ENCODE results near the gene AQP3.

DNA sequence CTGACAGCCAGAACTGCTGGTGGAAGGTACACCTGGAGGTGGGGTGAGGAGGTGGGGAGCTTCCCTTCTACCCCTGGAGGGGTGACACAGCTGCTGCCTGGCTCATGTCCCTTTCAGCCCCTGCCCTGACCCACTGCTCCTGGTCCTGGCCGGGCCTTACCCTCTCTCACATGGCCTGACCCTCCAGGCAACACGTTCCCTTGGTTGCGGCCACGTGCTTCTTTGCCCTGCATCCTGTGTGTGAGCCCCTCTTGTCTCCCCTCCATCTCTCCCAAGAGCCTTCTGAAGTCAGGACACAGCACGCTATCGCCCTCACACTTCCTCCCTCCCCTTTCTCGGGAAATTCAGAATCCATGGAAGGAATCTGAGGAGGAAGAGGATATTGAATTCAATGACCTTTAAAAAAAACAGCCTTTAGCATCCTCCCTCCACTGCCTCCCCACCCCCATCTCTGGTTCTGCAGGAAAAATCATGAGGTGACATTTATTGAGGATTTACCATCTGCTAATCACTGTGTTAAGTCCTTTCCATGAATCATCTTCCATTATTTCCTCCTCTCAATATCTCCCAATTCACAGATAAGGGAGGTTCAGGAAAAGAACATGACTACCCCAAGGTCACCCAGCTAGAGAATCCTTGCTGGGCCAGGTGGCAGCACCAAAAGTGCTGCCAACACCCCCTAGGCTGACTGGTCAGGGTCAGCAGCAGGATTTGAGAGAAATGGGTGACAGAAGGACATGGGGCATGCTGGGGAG, 8.3 kb downstream of the AQP3 start:
- TF ChIP-seq POLR2A (IDR thresholded peaks at IDR 0.05) = no peak
- TF ChIP-seq, protein P1, sequence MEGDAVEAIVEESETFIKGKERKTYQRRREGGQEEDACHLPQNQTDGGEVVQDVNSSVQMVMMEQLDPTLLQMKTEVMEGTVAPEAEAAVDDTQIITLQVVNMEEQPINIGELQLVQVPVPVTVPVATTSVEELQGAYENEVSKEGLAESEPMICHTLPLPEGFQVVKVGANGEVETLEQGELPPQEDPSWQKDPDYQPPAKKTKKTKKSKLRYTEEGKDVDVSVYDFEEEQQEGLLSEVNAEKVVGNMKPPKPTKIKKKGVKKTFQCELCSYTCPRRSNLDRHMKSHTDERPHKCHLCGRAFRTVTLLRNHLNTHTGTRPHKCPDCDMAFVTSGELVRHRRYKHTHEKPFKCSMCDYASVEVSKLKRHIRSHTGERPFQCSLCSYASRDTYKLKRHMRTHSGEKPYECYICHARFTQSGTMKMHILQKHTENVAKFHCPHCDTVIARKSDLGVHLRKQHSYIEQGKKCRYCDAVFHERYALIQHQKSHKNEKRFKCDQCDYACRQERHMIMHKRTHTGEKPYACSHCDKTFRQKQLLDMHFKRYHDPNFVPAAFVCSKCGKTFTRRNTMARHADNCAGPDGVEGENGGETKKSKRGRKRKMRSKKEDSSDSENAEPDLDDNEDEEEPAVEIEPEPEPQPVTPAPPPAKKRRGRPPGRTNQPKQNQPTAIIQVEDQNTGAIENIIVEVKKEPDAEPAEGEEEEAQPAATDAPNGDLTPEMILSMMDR (IDR thresholded peaks at IDR 0.05) = no peak
